HG03378 (cell line): ENCODE measurements around the gene C19orf38.
"Not testable (repeated sequence)": the region's sequence is repeated elsewhere in the genome, so short reads cannot be mapped to it uniquely, and the experiment has no call there.

Source experiments
- ATAC-seq: cut with Tn5 transposase; IDR thresholded peaks from one replicate; pipeline ENCODE4 v1.9.1; 2021; ENCODE audit warnings: mild to moderate bottlenecking, moderate library complexity; ENCODE audit not compliant: unreplicated experiment

Gene C19orf38

GRCh38 chr19:10871711-10872545 lies 23.7 kb downstream of the C19orf38 start:
- no peak for ATAC-seq

DNA sequence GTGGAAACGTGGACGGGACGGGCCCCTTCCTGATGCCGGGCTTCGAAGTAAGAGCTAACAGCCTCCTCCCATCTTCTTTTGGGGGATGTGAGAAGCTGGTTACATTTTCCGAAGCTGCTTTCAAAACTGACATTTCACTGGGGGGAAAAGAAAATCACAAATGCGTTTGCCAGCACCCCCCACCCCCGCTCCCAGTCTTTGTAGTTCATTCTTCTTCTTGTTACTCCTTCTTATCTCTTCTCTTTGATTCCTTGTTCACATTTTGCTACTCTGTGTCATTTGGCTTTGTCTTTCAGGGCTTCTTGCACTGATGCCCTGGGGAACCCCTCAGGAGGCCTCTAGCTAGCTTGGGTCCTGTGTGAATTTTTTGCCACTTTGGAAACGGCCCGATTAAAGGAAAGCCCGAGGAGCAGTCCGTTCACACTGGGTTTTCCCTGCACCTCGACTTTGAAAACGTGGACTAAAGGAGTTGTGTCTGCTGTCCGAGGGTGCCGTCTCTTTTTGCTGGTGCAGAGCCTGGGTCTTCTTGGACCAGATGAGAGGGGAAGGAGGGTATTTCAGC lies 24.4 kb downstream of the C19orf38 start:
- no peak for ATAC-seq

GRCh38 chr19:10874024-10874423 lies 25.8 kb downstream of the C19orf38 start:
- no peak for ATAC-seq

- ATAC-seq: no peak
These were observed 28.4 kb downstream of the C19orf38 start for GRCh38 chr19:10876459-10877240.

- ATAC-seq: not testable (repeated sequence)
These were observed 29.4 kb downstream of the C19orf38 start for GRCh38 chr19:10877608-10878007.

GRCh38 chr19:10878253-10878652 lies 30.0 kb downstream of the C19orf38 start:
- ATAC-seq: no peak

GRCh38 chr19:10881403-10882107 lies 33.3 kb downstream of the C19orf38 start:
- no peak for ATAC-seq

DNA sequence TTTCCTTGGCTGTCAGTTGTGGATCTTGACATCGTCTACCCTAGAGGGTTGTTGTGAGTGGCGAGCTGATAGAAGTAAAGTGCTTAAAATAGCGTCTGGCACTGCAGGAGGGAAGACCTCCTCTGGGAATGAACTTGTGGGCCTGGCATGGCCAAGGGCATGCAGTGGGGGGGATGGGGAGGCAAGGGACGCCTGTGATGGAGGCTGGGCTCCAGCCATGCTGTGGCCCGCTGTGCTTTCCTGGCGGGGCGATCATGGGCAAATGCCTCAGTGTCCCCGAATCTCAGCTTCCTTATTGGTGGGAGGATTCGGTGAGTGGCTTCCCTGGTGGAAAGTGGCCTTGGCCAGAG lies 33.9 kb downstream of the C19orf38 start:
- no peak for ATAC-seq

DNA sequence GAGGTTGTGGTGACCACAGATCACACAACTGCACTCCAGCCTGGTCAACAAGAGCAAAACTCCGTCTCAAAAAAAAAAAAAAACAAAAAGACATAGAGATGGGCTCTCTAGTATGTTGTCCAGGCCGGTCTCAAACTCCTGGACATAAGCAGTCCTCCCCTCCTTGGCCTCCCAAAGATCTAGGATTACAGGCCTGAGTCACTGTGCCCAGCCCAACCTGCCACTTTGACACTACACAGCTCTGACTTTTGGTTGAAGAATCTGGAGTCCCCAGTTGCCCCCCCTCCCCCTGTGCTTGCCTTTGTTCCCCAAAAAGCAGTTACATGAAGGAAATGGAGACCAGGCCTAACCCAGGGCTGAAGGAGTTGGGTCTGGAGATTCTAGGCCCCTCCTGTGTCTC lies 36.1 kb downstream of the C19orf38 start:
- no peak for ATAC-seq

GRCh38 chr19:10885201-10886169 lies 37.3 kb downstream of the C19orf38 start:
- no peak for ATAC-seq

DNA sequence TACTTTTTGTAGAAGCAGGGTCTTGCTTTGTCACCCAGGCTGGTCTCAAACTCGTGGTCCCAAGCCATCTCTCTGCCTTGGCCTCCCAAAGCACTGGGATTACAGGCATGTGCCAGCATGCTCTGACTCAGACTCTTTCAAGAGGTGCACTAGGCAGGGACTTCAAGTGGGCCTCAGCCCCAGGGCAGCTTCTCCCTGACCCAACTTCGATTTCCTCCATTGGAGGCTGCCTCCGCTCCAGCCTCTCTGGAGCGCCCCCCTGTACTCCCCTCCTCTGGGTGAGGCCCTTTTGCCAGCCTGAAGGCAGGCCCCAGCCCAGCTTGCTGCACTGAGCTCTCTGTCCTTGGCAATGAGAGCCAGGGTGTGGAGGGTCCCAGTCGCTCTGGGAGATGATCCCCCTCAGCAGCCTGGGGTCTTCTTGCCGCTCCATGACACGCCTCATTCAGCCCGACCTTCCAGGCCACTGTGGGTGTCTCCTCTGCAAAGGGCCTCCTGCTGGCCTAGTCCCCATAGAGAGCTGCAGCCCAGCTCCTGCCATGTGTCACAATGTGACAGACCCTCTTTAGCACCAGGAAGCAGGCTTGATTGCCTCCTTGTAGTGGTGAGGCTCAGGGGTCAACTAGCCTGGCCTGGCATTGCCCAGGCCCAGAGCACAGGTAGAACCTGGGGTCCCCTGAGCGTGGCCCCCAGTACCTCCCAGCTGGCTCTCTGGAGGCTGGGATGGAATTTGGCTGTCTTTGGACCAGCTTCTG lies 39.6 kb downstream of the C19orf38 start:
- no peak for ATAC-seq

DNA sequence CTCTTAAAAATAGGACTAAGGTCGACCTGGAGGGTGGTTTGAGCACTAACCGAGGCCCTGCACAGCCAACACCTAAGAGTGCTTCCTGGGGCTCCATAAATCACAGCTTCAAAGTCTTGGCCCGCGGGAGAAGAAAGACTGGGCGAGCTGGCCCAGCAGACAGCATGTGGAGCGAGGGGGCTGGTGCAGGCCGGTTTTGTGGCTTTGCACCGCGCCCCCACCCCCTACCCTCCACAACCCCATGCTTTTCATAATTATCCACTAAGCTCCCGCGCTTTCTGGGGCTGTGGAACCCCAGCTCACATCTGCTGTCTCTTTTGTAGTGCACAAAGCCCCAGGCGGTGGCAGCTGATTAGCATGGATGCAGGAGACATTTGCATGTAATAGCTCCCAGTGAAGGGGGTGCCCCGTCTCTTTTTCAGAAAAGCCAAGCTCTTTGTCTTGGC lies 40.2 kb downstream of the C19orf38 start:
- ATAC-seq: no peak

DNA sequence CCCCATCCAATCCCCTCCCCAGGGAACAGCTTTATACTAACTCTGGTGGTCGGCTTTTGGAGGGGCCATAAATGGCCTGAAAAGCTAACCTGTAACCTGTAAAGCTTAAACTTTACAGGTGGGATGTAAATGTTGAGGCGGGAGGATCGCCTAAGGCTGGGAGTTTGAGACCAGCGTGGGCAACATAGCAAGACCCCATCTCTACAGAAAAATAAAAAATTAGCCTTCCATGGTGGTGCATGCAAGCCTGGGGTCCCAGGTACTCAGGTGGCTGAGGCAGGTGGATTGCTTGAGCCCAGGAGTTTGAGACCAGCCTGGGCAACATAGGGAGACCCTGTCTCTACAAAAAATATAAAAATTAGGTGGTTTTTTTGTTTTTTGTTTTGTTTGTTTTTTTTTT lies 41.7 kb downstream of the C19orf38 start:
- ATAC-seq: no peak

- no peak for ATAC-seq
These were observed 43.3 kb downstream of the C19orf38 start for GRCh38 chr19:10891405-10892086.

DNA sequence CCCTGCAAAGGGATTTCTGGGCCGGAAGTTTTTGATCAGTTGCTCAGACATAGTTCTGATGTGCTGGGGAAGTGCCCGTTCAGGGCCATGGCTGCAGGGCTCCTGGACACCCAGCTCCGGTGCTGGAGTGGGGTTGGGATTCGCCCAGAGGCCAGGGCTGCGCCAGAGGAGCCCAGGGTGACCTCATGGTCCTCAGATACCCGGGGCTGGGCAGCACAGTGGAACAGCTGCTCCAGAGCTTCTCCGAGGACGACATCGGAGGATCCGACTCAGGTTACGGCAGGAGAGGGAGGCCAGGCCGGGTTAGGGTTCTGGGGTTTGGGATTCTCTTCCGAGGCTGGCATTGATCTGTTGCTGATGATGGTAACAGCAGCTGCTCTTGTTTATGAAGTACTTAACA lies 44.0 kb downstream of the C19orf38 start:
- no peak for ATAC-seq

- no peak for ATAC-seq
These were observed 46.6 kb downstream of the C19orf38 start for GRCh38 chr19:10894911-10895213.

DNA sequence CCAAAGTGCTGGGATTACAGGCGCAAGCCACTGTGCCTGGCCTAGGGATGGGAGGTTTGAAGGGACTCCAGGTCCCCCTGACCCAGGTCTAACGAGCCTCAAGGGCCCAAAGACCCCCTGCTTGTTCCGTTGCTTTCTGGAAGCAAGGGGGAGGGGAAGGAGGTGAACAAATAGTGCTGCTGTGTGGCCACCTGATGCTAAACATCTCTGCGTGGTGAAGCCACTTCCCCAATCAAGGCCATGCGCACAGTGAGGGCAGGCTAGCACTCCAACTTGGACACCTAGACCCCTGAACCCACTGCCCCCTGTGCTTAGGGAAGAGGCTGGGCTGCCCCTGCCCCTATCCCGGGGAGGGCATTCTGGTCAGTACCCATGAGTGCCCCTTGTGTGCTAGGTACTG lies 47.1 kb downstream of the C19orf38 start:
- no peak for ATAC-seq

- ATAC-seq: no peak
These were observed 47.7 kb downstream of the C19orf38 start for GRCh38 chr19:10895920-10896319.
